ENCODE measurements around the gene LHFPL6. TPM values are rescaled to one million over a fixed set of nuclear protein-coding genes. Genes with fewer than 3 reads are reported as not detected.

LHFPL6 gene
- total and polyA plus RNA-seq, 10 of the 15 experiments (the other 5 are each of a cell fraction or from before 2014, with no cell fraction given), result 0.11 to 4.6 (median 0.41) TPM

DNA sequence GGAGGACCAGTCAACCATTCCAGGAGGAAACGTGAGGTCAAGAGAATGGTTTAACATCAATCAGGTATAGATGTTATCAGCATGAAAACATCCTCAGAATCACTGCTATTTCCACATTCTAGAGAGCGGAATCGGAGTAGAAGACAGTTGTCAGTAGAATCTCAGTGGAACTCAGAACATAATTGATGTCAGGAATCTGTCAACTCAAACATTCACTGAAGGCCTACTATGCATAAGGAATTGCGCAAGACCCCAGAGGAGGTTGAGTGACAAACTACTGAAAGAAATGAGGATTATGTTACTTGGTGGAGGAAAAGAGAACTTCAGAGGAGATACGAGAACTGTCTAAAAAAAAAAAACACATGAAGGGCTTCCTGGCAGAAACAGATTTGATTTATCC, 97.8 kb downstream of the LHFPL6 start:
- 50% methylated on average over 5 of the region's 5 CpGs for WGBS (ENCODE audit: insufficient coverage, insufficient replicate concordance, low lambda C conversion rate, missing lambda C conversion rate)
- TF ChIP-seq RELA (IDR thresholded peaks at IDR 0.05; ENCODE audit: borderline replicate concordance, partially characterized antibody) (no peak), RB1 (IDR thresholded peaks at IDR 0.05; ENCODE audit: borderline replicate concordance) (no peak), POLR2AphosphoS5 (IDR thresholded peaks at IDR 0.05; ENCODE audit: low read length) (no peak), CREB1 (IDR thresholded peaks at IDR 0.05; ENCODE audit: low read depth) (no peak), SIN3A (IDR thresholded peaks at IDR 0.05; ENCODE audit: low read depth, low read length) (no peak), YBX1 (IDR thresholded peaks at IDR 0.05) (no peak), IRF4 (IDR thresholded peaks at IDR 0.05; ENCODE audit: low read depth, low read length) (no peak), PAX8 (IDR thresholded peaks at IDR 0.05) (no peak), FOXK2 (IDR thresholded peaks at IDR 0.05) (no peak)
- TF ChIP-seq, protein P1, sequence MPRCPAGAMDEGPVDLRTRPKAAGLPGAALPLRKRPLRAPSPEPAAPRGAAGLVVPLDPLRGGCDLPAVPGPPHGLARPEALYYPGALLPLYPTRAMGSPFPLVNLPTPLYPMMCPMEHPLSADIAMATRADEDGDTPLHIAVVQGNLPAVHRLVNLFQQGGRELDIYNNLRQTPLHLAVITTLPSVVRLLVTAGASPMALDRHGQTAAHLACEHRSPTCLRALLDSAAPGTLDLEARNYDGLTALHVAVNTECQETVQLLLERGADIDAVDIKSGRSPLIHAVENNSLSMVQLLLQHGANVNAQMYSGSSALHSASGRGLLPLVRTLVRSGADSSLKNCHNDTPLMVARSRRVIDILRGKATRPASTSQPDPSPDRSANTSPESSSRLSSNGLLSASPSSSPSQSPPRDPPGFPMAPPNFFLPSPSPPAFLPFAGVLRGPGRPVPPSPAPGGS (IDR thresholded peaks at IDR 0.05; ENCODE audit: borderline replicate concordance, insufficient read depth, low read depth, low read length, poor library complexity, severe bottlenecking), result no peak
- TF ChIP-seq, protein P2, sequence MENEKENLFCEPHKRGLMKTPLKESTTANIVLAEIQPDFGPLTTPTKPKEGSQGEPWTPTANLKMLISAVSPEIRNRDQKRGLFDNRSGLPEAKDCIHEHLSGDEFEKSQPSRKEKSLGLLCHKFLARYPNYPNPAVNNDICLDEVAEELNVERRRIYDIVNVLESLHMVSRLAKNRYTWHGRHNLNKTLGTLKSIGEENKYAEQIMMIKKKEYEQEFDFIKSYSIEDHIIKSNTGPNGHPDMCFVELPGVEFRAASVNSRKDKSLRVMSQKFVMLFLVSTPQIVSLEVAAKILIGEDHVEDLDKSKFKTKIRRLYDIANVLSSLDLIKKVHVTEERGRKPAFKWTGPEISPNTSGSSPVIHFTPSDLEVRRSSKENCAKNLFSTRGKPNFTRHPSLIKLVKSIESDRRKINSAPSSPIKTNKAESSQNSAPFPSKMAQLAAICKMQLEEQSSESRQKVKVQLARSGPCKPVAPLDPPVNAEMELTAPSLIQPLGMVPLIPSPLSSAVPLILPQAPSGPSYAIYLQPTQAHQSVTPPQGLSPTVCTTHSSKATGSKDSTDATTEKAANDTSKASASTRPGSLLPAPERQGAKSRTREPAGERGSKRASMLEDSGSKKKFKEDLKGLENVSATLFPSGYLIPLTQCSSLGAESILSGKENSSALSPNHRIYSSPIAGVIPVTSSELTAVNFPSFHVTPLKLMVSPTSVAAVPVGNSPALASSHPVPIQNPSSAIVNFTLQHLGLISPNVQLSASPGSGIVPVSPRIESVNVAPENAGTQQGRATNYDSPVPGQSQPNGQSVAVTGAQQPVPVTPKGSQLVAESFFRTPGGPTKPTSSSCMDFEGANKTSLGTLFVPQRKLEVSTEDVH (IDR thresholded peaks at IDR 0.05; ENCODE audit: low read depth, partially characterized antibody), result no peak
- TF ChIP-seq, protein P3, sequence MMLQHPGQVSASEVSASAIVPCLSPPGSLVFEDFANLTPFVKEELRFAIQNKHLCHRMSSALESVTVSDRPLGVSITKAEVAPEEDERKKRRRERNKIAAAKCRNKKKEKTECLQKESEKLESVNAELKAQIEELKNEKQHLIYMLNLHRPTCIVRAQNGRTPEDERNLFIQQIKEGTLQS (IDR thresholded peaks at IDR 0.05; ENCODE audit: borderline replicate concordance, extremely low read depth, low read depth, low read length), result no peak
- TF ChIP-seq, protein P4, sequence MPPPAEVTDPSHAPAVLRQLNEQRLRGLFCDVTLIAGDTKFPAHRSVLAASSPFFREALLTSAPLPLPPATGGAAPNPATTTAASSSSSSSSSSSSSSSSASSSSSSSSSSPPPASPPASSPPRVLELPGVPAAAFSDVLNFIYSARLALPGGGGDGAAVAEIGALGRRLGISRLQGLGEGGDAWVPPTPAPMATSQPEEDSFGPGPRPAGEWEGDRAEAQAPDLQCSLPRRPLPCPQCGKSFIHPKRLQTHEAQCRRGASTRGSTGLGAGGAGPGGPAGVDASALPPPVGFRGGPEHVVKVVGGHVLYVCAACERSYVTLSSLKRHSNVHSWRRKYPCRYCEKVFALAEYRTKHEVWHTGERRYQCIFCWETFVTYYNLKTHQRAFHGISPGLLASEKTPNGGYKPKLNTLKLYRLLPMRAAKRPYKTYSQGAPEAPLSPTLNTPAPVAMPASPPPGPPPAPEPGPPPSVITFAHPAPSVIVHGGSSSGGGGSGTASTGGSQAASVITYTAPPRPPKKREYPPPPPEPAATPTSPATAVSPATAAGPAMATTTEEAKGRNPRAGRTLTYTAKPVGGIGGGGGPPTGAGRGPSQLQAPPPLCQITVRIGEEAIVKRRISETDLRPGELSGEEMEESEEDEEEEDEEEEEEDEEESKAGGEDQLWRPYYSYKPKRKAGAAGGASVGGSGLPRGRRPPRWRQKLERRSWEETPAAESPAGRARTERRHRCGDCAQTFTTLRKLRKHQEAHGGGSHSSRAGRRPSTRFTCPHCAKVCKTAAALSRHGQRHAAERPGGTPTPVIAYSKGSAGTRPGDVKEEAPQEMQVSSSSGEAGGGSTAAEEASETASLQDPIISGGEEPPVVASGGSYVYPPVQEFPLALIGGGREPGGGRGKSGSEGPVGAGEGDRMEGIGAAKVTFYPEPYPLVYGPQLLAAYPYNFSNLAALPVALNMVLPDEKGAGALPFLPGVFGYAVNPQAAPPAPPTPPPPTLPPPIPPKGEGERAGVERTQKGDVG (CRISPR knock-in tag; IDR thresholded peaks at IDR 0.05), result no peak

More for the DNA sequence above, 97.8 kb downstream of the LHFPL6 start:
- SMC1A ChIA-PET (ENCODE audit: uncharacterized antibody, unreplicated experiment), result no interaction called here
- RAD21 ChIA-PET (ENCODE audit: unreplicated experiment), result no interaction called here
- Histone ChIP-seq H3K36me3 (ENCODE audit: control insufficient read depth in 2 of 2, insufficient read depth in 2 of 2, low read length in 1 of 2) (no peaks in the 10 kb centered on the region), H3K27me3 (replicated peaks in 1 of 2; ENCODE audit: control insufficient read depth in 2 of 2, insufficient read depth in 2 of 2, low read length in 1 of 2) (no peaks in the 10 kb centered on the region), H3K9me3 (replicated peaks; ENCODE audit: control insufficient read depth, insufficient read depth, low read length) (no peaks in the 10 kb centered on the region), H3K79me2 (ENCODE audit: control insufficient read depth, insufficient read depth, low read length) (no peaks in the 10 kb centered on the region), H3K4me1 (ENCODE audit: control insufficient read depth, insufficient read depth, low read length) (no peaks in the 10 kb centered on the region), H3K27ac (ENCODE audit: control insufficient read depth, insufficient read depth) (no peak overlapping the region), H3K9ac (ENCODE audit: control insufficient read depth, insufficient read depth, low read length) (no peak overlapping the region), H3K4me3 (no peak overlapping the region), H2AFZ (ENCODE audit: control insufficient read depth, low read depth, low read length) (no peak overlapping the region), H4K20me1 (ENCODE audit: control insufficient read depth, insufficient read depth) (no peaks in the 10 kb centered on the region), H3K4me2 (ENCODE audit: control insufficient read depth, insufficient read depth) (no peak overlapping the region)
- CTCF ChIA-PET, result no interaction called here
- intact Hi-C loops (cut with micrococcal nuclease; ENCODE audit: unreplicated experiment), result no loop called here
- ATAC-seq (no peak), FAIRE-seq (no peak), DNase-seq (ENCODE audit: low read depth, low spot score) (no peak)
- BruUV-seq (replicated peaks), result no TSS peak
- POLR2A ChIA-PET, result no interaction called here
- in situ Hi-C loops (cut with MboI), result no loop called here
